Stimulated activated CD4-positive, alpha-beta T cell treated with anti-CD3 and anti-CD28 coated beads, Interleukin-15, amount 100 ng/mL, for 1 hour (primary cell): ENCODE results near the gene STEAP1B.
"Not testable (repeated sequence)": the region's sequence is repeated elsewhere in the genome, so short reads cannot be mapped to it uniquely, and the experiment has no call there.

Experiments
- DNase-seq, 2 donors: peaks; one replicate each; pipeline ENCODE4 v3.0.0-alpha.2; 2020; ENCODE audit warnings: low read depth in 1 of 2, low spot score in 1 of 2

Gene STEAP1B

DNA sequence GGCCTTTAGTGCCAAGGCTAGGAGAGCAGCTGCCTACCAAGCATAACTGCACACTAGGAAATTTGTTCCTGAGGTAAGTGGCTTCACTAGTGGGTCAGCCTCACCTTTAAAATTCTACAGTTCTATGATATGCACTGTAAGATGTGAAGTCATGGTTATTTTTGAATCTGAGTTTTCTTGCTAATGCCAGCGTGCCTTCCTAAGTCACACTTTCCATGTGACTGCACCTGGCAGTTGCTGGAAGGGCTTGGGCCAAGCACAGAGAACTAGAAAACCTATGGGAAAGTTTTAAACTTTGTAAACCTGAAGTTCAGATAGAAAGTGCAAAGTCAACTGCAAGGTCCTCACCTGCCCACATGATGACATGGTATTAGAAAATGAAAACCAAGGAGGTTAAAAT lies 42.5 kb downstream of the STEAP1B start:
- DNase-seq: no peak

DNA sequence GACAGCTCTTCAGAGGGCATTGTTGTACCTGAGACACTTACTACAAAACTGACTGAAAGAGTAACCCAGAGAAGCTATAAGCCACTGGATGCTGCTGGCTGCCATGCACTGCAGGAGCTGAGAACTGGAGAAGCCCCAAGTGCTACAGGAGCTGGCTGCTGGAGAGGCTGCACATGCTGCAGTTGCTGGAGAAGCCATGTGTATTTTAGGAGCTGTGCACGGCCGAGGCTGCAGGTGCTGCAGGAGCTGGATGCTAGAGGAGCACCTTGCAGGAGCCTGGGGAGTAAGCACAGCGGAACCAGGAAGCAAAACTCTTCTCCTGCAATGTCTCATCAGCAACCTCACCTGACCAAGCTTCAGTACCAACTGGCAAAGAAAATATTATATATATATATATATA lies 45.5 kb downstream of the STEAP1B start:
- DNase-seq: no peak

DNA sequence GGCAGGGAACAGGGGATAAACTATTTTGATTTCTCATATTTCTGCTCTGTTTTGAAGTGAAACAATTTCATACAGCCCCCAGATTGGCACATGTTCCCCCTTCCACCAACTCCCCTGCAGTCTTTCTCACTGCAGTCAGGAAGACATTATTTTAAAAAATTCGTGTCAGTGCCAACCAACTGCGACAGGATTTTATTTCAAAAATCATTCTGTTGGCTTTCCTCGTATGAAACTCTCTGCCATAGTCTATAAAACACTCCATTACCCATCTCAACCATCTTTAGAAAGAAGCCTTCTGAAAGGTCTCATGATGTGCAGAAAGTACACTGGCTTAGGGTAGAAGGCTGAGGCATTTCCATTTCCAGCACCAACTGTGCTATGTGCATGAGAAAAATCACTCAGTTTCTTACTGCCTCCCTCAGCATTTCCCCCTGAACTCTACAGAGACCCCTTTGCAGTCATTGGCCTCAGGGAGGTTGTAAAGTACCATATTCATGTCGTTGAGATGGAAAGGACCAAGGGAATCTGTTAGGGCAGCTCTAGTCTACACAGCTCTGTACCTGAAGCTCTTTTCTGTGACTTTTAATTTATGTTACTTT lies 46.9 kb downstream of the STEAP1B start:
- DNase-seq: no peak

DNA sequence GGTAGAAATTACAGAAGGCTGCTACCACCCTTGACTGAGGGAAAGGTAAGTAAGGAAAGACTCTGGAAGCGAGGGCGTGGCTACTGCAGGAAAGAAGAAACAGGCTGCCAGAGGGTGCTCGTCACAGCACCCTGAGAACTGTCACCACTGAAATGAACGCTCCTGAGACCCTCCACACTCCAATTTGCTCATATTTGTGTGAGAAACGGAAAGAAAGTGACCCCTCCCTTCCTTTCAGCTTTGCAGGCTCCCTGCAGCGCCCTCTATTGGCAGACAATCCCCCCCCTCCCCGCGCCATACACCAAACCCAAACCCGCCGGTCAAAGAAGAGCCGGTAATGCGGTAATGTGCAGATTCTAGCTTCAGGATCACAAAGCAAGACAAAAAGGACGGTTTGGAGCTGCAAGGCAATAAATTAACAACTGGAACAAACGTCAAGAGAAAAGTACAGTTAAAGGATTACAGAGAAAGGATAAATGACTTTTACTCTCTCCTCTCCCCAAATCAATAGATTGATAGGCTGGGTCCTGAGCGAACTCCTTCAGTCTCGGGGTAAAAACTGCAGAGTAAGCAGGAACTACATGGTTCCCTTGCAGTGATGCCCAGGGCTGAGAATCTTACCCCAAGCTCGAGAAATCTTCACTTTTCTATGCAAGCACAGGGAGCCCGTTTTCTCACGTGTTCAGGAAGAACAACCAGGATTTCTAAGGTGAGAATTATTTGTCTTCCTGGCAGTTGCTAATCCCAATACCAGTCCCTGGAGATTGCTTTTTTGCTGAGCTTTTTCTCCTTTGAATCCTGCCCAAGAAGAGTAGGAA lies 47.6 kb downstream of the STEAP1B start:
- no peak for DNase-seq

GRCh38 chr7:22450013-22450412 lies 50.0 kb downstream of the STEAP1B start:
- DNase-seq: not testable (repeated sequence)

DNA sequence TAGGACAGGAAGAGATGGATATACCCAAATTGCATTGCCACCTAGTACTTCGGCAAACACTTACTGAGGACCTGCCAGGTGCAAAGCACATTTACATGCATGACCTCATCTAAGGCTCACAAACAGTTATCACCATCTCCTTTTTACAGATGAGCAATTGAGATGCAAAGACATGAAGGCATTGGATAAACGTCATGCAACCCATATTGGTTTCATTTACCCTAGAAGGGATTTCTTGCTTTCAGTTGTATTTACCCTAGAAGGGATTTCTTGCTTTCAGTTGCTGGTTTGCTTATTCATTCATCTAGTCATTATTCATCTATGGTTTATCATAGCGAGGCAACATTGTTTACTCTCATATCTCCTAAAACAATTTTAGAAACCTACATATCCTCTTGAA lies 52.2 kb downstream of the STEAP1B start:
- no peak for DNase-seq

- DNase-seq: no peak
Observed at GRCh38 chr7:22447008-22447407, 53.0 kb downstream of the STEAP1B start.

- DNase-seq: no peak
Observed at GRCh38 chr7:22445853-22446252, 54.1 kb downstream of the STEAP1B start.

- DNase-seq: no peak
Observed at GRCh38 chr7:22445140-22445743, 54.7 kb downstream of the STEAP1B start.

DNA sequence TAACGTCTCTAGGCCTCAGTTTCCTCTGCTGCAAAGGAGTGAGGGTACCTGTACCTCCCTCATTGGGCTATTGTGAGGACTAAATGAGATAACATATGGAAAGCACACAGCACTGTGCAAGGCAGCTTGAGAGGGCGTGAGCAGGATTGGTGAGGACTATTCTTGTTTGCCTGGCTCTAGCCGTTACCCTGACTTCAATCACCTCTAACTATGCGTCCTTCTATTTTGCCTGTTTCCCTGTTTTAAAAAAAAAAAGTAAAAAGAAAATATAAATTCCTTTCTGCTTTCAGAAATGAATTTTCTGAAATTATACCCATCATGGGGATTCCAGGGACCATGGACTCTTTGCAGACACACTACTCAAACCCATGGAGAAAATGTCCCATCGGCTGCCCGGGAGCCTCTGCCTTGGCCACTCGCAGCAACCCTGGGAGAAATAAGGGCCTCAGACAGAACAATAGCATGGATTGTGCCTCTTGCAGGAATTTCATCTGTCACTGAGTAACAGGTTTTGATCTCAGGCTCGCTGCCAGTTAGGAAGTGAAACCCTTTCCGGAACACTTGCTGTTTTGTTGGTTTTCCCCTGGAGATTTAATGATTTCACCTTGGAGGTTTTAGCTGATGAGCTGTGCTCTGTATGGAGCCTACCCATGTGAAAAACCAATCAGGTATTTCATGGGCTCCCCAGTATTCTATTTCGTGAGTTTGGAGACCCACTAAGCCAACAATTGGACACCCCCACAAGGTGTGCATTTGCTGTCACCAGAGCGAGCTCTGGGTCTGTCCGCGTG lies 55.6 kb downstream of the STEAP1B start:
- DNase-seq: no peak

DNA sequence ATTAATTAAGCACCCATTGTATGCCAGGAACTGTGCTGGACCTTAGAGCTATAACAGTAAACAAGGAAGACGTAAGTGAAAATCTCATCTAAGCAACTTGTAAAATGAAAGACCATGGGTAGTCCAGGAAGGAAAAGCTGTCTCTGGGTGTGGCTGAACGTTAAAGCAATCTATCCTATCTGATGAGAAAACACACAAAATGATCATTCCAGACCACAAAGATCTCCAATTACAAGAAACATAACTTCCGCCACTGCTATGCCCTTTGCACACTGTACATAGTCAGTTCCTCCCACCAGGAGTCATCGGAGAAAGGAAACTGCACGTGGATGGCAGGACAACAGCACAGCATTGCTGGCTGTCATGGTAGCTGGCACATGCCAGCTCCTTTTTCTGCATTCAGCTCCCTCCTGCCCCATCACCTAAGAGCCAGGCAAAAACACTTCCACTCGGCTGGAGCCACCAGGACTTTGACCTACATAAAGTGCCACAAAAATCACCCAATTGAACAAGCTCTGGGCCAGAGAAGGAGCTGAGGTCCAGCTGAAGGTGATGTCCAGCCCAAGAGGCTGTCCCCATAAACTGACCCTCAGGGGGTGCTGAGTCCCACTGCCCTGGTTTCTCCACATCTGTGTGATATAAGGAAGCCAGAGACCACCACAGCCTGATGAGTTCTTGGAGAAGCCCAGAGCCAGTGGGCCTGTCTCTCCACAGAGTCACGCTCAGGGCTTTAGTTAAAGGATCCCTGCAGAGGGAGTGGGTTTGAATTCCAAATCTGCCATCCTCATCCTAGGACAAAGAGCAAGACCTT lies 56.4 kb downstream of the STEAP1B start:
- no peak for DNase-seq

DNA sequence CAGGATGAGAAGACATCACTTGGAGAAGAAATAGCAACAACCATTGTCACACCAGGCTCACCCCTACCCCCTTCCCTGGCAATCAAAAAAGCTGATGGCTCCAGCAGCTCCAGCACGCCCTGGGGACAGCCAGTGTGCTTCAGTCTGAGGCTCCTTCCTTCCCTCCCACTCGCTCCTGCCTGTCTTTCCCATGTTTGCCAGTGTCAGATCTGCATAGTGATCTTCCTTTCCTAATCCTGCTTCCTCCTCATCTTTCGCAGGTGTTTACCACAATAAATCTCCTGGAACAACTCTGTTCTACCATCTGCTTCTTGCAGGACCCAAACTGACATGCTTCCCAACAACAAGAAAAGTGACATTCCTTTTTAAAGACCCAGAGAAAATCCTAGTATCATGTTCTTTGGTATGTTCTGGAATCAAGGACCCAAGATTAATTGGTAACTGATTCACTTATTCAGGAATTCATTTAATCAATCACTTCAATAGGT lies 57.1 kb downstream of the STEAP1B start:
- no peak for DNase-seq

GRCh38 chr7:22442187-22442881 lies 57.7 kb downstream of the STEAP1B start:
- no peak for DNase-seq

- no peak for DNase-seq
Observed at GRCh38 chr7:22441157-22441556, 58.8 kb downstream of the STEAP1B start.

- DNase-seq: no peak
Observed at GRCh38 chr7:22438994-22439393, 61.0 kb downstream of the STEAP1B start.

GRCh38 chr7:22436552-22436951 lies 63.4 kb downstream of the STEAP1B start:
- not testable (repeated sequence) for DNase-seq

- DNase-seq: no peak
Observed at GRCh38 chr7:22435720-22436119, 64.3 kb downstream of the STEAP1B start.

DNA sequence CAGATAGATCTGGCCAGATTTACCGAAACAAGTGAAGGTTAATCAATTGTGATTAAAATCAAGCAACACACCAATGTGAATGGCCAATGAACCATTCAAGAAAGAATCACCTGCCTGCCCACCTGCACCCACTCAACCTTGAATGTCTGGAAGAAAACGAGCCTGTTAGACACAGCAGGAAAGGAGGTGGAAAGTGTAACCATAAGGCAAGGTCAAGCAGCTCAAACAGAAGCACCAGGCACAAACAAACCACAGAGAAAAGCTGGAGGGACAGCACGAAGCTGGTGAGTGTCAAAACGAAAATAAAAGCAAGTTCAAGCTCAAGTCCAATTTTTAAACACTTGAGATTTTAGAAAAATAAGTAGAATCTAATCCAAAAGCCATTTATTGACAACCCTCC lies 64.9 kb downstream of the STEAP1B start:
- no peak for DNase-seq

DNA sequence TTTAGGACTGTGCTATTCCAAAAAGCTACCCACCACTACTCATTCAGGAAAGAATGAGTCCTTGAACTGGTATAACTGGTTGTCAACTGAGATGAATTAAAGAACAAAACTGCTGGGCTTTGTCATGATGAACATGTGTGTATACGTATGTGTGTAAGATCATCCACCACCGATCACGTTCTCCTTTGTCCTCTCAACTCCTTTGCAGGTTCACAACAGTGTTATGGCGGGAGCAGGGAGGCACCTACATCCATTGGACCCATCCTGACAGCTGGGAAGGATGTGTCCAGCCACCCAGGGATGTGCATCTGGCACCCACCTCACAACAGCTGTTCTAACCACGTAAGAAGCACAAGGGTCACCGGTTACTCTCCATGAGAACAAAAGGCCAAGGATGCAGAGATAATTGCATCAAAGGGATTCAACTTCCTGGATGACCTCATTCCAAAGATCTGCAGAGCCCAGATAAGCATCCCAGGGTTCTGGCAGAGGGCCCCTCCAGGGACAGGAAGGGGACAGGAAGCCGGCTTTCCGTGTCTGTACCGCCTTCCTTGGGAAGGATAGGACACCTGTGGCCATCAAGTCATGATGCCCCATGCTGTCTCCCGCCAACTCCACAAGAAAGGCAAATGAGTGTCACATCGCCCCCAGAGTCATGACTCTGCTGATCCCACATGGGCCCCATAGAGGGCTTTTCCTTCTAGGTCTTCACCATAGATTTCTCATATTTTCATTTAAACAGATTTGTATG lies 66.1 kb downstream of the STEAP1B start:
- no peak for DNase-seq
